ENCODE data around the gene CCDC157.
"Not testable (repeated sequence)": the region's sequence is repeated elsewhere in the genome, so short reads cannot be mapped to it uniquely, and the experiment has no call there.

The CCDC157 gene

GRCh38 chr22:30326255-30326705 is 30.5 kb upstream of the CCDC157 start:
- DNase-seq (ENCODE audit: low spot score), result no peak

- DNase-seq (ENCODE audit: low spot score), result peak; percentile 93
Measured at GRCh38 chr22:30326706-30327362, 30.0 kb upstream of the CCDC157 start, which contains the start of gene TBC1D10A. TBC1D10A (minus strand) TSS chr22:30326941; CDS start chr22:30326881, 60 bp downstream.

GRCh38 chr22:30327864-30328345 is 28.9 kb upstream of the CCDC157 start:
- DNase-seq (ENCODE audit: low spot score), result no peak

GRCh38 chr22:30328466-30329049 is 28.2 kb upstream of the CCDC157 start:
- no peak for DNase-seq (ENCODE audit: low spot score)

GRCh38 chr22:30332551-30332950 is 24.3 kb upstream of the CCDC157 start:
- DNase-seq (ENCODE audit: low spot score), result no peak

- DNase-seq (ENCODE audit: low spot score), result no peak
Measured at GRCh38 chr22:30332994-30333706, 23.7 kb upstream of the CCDC157 start.

- DNase-seq (ENCODE audit: low spot score), result no peak
Measured at GRCh38 chr22:30333707-30334087, 23.1 kb upstream of the CCDC157 start.

- no peak for DNase-seq (ENCODE audit: low spot score)
Measured at GRCh38 chr22:30334646-30335045, 22.2 kb upstream of the CCDC157 start.

- DNase-seq (ENCODE audit: low spot score), result no peak
Measured at GRCh38 chr22:30335236-30335635, 21.6 kb upstream of the CCDC157 start.

GRCh38 chr22:30336752-30337460 is 19.9 kb upstream of the CCDC157 start:
- DNase-seq (ENCODE audit: low spot score), result no peak

GRCh38 chr22:30337461-30337778 is 19.4 kb upstream of the CCDC157 start:
- no peak for DNase-seq (ENCODE audit: low spot score)

- not testable (repeated sequence) for DNase-seq (ENCODE audit: low spot score)
Measured at GRCh38 chr22:30338341-30338740, 18.5 kb upstream of the CCDC157 start.

GRCh38 chr22:30338802-30339201 is 18.0 kb upstream of the CCDC157 start:
- no peak for DNase-seq (ENCODE audit: low spot score)

- no peak for DNase-seq (ENCODE audit: low spot score)
Measured at GRCh38 chr22:30340911-30341685, 15.7 kb upstream of the CCDC157 start.

GRCh38 chr22:30344447-30345200 is 12.2 kb upstream of the CCDC157 start:
- no peak for DNase-seq (ENCODE audit: low spot score)

GRCh38 chr22:30347255-30347892 is 9.4 kb upstream of the CCDC157 start:
- DNase-seq (ENCODE audit: low spot score), result no peak

- no peak for DNase-seq (ENCODE audit: low spot score)
Measured at GRCh38 chr22:30348404-30348803, 8.4 kb upstream of the CCDC157 start.

GRCh38 chr22:30348809-30349208 is 8.0 kb upstream of the CCDC157 start:
- DNase-seq (ENCODE audit: low spot score), result no peak

GRCh38 chr22:30351226-30351625 is 5.6 kb upstream of the CCDC157 start:
- no peak for DNase-seq (ENCODE audit: low spot score)

GRCh38 chr22:30354644-30355043 is 2.2 kb upstream of the CCDC157 start:
- DNase-seq (ENCODE audit: low spot score), result no peak

GRCh38 chr22:30357236-30357570 is 396 bp downstream of the CCDC157 start:
- DNase-seq (ENCODE audit: low spot score), result no peak
